Stomach smooth muscle (tissue), 2 donors: ENCODE measurements around the gene PRRC2C.

Experiments
- H3K27ac ChIP-seq: one replicate; pipeline ENCODE4 v1.7.0; 2013; ENCODE audit warnings: mild to moderate bottlenecking, low read length, inconsistent platforms
- H3K27me3 ChIP-seq, 2 donors: one replicate each; pipeline ENCODE4 v1.7.0; 2013; ENCODE audit warnings: low read length in 2 of 2; ENCODE audit not compliant: insufficient read depth in 2 of 2, control insufficient read depth in 1 of 2
- H3K36me3 ChIP-seq, 2 donors: one replicate each; pipeline ENCODE4 v1.7.0; 2013; ENCODE audit warnings: low read length in 2 of 2; ENCODE audit not compliant: control insufficient read depth in 2 of 2, insufficient read depth in 2 of 2
- H3K4me1 ChIP-seq: one replicate; pipeline ENCODE4 v1.7.0; 2013; ENCODE audit warnings: low read length; ENCODE audit not compliant: control insufficient read depth, insufficient read depth
- H3K4me3 ChIP-seq, 2 donors: one replicate each; pipeline ENCODE4 v1.7.0; 2013; ENCODE audit warnings: low read length in 2 of 2
- H3K9ac ChIP-seq, 2 donors: one replicate each; pipeline ENCODE4 v1.7.0; 2013; ENCODE audit warnings: low read length in 2 of 2, mild to moderate bottlenecking in 1 of 2
- H3K9me3 ChIP-seq, 2 donors: one replicate each; pipeline ENCODE4 v1.7.0; 2013; ENCODE audit warnings: low read length in 2 of 2; ENCODE audit not compliant: control insufficient read depth in 2 of 2
- donor health status: healthy.
- donor health status: Pancreatic carcinoma.

PRRC2C gene

DNA sequence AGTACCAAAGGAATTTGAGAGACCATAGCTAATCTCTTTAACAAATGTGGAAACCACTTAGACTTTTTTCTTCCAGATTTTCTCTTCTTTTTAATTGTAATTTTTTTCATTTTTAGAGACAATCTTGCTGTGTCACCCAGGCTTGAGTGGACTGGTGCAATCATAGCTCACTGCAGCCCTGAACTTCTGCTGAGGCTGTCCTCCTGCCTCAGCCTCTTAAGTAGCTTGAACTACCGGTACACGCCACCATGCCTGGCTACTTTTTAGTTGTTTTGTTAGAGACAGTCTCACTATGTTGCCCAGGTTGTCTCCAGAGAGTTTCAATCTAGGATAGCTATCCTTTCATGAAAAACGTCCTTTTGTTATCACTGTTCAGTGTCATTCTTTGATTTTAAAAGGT is 15.0 kb downstream of the PRRC2C start:
- Histone ChIP-seq H3K36me3 (peaks cover 0 to 3% of the 10 kb centered on the region in 2 donors), H3K4me1 (peaks cover 7% of the 10 kb centered on the region), H3K9ac (no peak overlapping the region), H3K4me3 (no peak overlapping the region), H3K27ac (no peak overlapping the region), H3K27me3 (no peaks in the 10 kb centered on the region), H3K9me3 (no peaks in the 10 kb centered on the region)

DNA sequence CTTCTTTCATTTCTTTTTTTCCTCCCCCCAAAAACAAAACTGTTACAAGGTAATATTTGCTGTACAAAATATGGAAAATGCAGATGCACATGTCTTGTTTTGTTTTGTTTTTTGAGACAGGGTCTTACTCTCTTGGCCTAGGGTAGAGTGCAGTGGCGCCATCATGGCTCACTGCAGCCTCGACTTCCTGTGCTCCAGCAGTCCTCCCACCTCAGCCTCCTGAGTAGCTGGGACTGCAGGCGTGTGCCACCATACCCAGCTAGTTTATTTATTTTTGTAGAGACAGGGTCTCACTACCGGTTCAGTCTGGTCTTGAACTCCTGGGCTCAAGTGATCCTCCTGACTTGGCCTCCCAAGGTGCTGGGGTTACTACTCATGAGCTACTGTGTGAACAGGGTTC is 15.5 kb downstream of the PRRC2C start:
- no peak overlapping the region for H3K4me3 ChIP-seq
- peaks cover 7% of the 10 kb centered on the region for H3K4me1 ChIP-seq
- H3K9me3 ChIP-seq = no peaks in the 10 kb centered on the region
- peaks cover 0 to 3% of the 10 kb centered on the region in 2 donors for H3K36me3 ChIP-seq
- H3K27ac ChIP-seq = no peak overlapping the region
- H3K9ac ChIP-seq = no peak overlapping the region
- no peaks in the 10 kb centered on the region for H3K27me3 ChIP-seq

DNA sequence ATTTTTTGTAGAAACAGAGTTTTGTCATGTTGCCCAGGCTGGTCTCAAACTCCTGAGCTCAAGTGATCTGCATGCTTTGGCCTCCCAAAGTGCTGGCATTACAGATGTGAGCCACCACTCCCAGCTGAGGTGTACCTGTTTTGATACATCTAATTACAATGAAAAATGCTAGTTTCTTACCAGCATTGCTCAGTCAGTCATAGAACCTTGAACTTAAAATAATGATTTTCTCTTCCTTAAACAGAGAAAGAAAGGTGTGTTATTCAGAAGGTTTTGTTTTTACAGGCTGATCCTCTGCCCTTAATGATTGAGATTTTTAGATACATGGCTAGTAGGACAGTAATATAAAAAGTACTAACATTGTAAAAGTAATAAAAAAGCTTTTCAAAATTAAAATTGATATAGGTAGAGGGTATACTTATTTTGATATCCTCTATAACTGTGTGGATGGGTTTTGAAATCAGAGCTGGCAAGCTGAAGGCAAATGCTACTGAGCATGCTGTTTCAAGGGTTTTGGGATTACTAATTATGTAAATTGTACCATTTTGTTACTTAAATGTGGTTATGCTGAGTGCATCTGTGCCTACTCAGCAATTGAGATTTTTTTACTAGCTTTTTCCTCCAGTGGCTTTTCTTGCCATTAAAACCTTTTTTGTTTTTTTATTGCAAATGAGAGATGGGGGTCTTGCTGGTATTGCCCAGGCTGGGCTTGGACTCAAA is 16.1 kb downstream of the PRRC2C start:
- Histone ChIP-seq H3K4me1 (peaks cover 9% of the 10 kb centered on the region), H3K27ac (no peak overlapping the region), H3K27me3 (no peaks in the 10 kb centered on the region), H3K9ac (no peak overlapping the region), H3K36me3 (peaks cover 0 to 3% of the 10 kb centered on the region in 2 donors), H3K9me3 (no peaks in the 10 kb centered on the region), H3K4me3 (no peak overlapping the region)

DNA sequence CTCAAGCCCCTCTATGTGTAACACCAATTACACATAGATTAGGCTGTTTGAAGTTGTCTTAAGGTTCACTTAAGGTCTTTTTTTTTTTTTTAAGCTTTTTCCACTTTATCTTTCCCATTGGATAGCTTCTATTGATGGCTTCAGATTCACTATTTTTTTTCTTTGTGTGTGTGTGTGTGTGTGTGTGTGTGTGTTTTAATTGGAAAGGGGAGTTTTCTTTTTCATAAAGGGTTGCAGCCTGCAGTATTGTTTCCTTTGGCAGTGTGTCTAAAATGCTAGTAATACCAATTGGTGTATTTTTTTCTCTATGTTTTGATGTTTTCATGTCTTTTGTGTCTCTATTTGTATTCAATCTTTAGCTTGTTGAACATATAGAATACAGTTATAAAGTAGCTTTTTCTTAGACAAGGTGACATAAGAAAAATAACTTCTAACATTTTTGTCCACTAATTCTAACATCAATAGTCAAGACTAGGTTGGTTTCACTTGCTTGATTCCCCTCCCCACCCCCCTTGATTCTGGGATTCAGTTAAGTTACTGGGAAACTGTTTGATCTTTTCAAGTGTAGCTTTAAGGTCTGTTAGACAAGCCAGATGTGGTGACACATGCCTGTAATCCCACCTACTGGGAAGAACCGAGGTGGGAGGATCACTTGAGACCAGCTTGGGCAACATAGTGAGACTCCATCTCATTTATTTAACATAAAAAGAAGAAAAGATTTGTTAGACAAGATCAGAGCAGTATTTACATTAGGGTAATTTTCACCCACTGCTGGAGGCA is 21.4 kb downstream of the PRRC2C start:
- Histone ChIP-seq H3K9me3 (no peaks in the 10 kb centered on the region), H3K4me1 (peaks cover 7% of the 10 kb centered on the region), H3K27me3 (no peaks in the 10 kb centered on the region), H3K27ac (no peak overlapping the region), H3K9ac (no peak overlapping the region), H3K4me3 (no peak overlapping the region), H3K36me3 (no peaks in the 10 kb centered on the region)

DNA sequence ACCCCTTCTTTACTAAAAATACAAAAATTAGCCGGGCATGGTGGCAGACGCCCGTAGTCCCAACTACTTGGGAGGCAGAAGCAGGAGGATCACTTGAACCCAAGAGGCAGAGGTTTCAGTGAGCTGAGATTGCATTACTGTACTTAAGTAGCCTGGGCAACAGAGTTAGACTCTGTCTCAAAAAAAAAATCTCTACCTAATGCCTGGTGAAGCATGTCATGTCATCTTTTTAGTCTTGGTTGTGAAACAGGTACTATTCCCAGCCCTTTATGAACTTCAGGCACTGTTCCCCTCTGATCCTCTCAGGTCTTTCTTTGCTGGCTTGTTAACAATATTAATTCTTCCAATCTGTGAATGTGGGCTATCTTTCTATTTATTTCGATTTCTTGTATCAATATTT is 22.1 kb downstream of the PRRC2C start:
- no peak overlapping the region for H3K9ac ChIP-seq
- H3K36me3 ChIP-seq = no peaks in the 10 kb centered on the region
- H3K27me3 ChIP-seq = no peaks in the 10 kb centered on the region
- no peak overlapping the region for H3K4me3 ChIP-seq
- H3K4me1 ChIP-seq = peaks cover 3% of the 10 kb centered on the region
- no peak overlapping the region for H3K27ac ChIP-seq
- no peaks in the 10 kb centered on the region for H3K9me3 ChIP-seq

DNA sequence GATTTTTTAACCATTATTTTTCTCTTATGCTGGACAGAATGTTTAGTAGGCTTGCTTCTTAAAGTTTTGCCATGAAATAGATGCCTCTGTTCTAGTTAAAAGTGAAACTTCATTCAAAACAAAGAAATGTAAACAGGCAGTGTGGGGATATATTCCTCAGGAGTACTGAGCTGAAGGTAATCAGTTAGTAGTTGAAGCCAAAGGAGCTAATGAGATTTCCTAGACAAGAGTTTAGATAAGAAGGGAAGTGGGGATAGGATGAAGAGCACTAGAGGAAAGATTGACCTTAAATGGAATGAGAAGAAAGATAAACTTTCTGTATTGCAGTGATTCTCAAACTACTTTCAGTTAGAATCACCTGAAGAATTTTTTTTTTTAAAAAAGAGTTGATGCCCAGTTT is 23.9 kb downstream of the PRRC2C start:
- Histone ChIP-seq H3K4me3 (no peak overlapping the region), H3K27me3 (no peaks in the 10 kb centered on the region), H3K9me3 (no peaks in the 10 kb centered on the region), H3K4me1 (peaks cover 3% of the 10 kb centered on the region), H3K36me3 (no peaks in the 10 kb centered on the region), H3K9ac (no peak overlapping the region), H3K27ac (no peak overlapping the region)

DNA sequence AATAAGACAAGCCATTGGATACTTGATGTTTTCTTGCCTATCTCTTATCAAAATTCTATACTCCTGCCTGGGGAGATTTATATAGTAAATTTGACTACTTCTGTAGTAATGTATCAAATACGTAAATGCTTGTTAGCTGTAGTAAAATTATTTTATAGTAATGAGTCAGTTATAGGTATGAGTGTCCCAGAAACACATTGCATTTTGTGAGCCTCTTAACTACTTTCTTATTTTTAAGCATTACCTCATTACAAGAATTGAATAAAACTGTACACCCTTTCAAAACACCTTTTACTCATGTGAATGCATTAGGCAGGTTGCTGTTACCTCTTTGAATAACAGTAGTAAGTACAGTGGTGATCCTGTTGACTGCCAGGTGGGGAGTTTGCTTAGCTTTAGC is 28.4 kb downstream of the PRRC2C start:
- H3K27ac ChIP-seq = no peak overlapping the region
- H3K4me3 ChIP-seq = no peak overlapping the region
- H3K9me3 ChIP-seq = no peaks in the 10 kb centered on the region
- no peak overlapping the region for H3K9ac ChIP-seq
- H3K36me3 ChIP-seq = peaks cover 24 to 26% of the 10 kb centered on the region in 2 donors
- no peaks in the 10 kb centered on the region for H3K4me1 ChIP-seq
- H3K27me3 ChIP-seq = no peaks in the 10 kb centered on the region

DNA sequence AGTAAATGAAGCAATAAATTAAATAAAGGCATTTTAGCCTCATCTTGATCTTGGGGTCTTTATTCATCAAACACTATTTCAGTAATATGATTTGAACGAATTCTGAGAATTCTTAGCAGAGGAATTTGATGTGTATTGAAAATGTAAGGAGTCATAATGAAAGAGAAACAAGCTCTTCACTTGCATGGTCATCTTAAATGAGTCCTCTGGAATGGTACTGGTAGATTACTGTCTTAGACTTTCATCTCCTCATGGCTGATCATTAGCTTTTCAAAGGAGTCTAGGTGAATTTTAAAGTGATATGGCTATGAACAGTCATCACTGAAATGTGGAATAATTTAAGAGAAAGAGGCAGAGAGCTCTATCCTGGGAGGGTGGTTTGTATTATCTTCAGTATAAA is 30.0 kb downstream of the PRRC2C start:
- no peaks in the 10 kb centered on the region for H3K4me1 ChIP-seq
- no peaks in the 10 kb centered on the region for H3K27me3 ChIP-seq
- H3K9me3 ChIP-seq = no peaks in the 10 kb centered on the region
- no peak overlapping the region for H3K9ac ChIP-seq
- H3K36me3 ChIP-seq = peaks cover 25 to 28% of the 10 kb centered on the region in 2 donors
- H3K27ac ChIP-seq = no peak overlapping the region
- no peak overlapping the region for H3K4me3 ChIP-seq

DNA sequence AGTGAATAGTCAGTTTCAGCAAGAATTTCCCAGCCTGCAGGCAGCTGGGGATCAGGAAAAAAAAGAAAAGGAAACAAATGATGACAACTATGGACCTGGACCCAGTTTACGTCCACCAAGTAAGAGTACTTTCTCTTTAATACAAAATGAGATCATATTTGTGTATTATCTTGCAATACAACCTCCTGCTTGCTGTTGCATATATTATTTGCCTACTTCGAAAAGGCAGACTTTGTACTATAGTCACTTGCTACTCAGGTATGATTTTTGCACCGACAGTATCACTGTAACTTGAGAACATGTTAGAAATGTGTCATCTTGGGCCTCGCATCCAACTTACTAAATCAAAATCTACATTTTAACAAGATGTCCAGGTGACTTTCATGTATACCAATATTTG is 30.4 kb downstream of the PRRC2C start:
- H3K27me3 ChIP-seq = no peaks in the 10 kb centered on the region
- H3K36me3 ChIP-seq = peaks cover 25 to 28% of the 10 kb centered on the region in 2 donors
- no peak overlapping the region for H3K9ac ChIP-seq
- no peak overlapping the region for H3K4me3 ChIP-seq
- no peaks in the 10 kb centered on the region for H3K9me3 ChIP-seq
- H3K27ac ChIP-seq = no peak overlapping the region
- H3K4me1 ChIP-seq = no peaks in the 10 kb centered on the region

DNA sequence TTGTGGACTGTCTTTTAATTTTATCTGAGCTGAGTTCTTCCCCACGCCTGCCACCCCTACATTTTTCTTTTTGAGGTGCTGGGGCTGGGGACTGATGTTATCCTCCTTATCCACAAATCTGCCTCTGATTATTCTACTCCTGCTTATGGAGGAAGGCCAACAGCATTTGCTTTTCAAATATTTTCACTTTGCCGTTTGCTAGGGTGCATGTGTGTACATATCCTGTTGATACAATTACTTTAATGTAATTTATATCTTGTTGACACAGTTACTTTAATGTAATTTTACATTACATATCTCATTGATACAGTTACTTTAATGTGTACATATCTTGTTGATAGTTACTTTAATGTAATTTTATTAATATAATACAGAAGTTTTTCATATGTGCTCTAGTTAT is 36.2 kb downstream of the PRRC2C start:
- Histone ChIP-seq H3K36me3 (peaks cover 28 to 38% of the 10 kb centered on the region in 2 donors), H3K9ac (no peak overlapping the region), H3K27me3 (no peaks in the 10 kb centered on the region)

DNA sequence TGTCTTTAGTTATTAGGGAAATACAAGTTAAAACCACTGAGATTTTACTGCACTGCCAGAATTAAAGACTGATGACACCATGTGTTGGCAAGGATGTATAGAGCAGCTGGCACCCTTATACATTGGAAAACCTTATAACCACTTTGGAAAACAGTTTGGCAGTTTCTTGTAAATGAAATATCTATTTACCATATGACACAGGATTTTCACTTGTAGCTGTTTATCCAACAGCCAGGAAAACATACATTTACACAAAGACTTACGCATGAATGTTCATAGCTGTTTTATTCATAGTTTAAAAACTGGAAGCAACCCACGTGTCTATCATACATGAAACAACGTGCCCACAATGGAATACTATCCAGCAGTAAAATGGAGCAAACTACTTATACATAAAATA is 45.3 kb downstream of the PRRC2C start:
- H3K27ac ChIP-seq = no peak overlapping the region
- H3K27me3 ChIP-seq = no peaks in the 10 kb centered on the region
- H3K36me3 ChIP-seq = peaks cover 38% of the 10 kb centered on the region in 2 donors
- H3K4me1 ChIP-seq = no peaks in the 10 kb centered on the region
- H3K9ac ChIP-seq = no peak overlapping the region
- H3K4me3 ChIP-seq = no peak overlapping the region
- no peaks in the 10 kb centered on the region for H3K9me3 ChIP-seq

More for the DNA sequence above, 36.2 kb downstream of the PRRC2C start:
- no peak overlapping the region for H3K4me3 ChIP-seq
- H3K9me3 ChIP-seq = no peaks in the 10 kb centered on the region
- no peak overlapping the region for H3K27ac ChIP-seq
- no peaks in the 10 kb centered on the region for H3K4me1 ChIP-seq
